Pancreas (tissue), 10 donors: ENCODE data around the gene CDKN2AIPNL. TPM values are rescaled to one million over a fixed set of nuclear protein-coding genes. Genes with fewer than 3 reads are reported as not detected.

ENCODE experiments used
- ATAC-seq, 4 donors: fragments of 200-7000 bp; cut with Tn5 transposase; one replicate each; pipeline versions ENCODE4 v1.8.0 to v1.9.1; 2020; ENCODE audit warnings: mild to moderate bottlenecking in 4 of 4, moderate library complexity in 4 of 4
- DNase-seq, 6 donors: peaks; one replicate each; pipeline ENCODE4 v3.0.0-alpha.2; 2020
- FAIRE-seq: peaks from 2 replicates; lab custom pipeline; 2012; peaks lifted over from hg19 to GRCh38; lab: Jason Lieb, UNC
- H3K27ac ChIP-seq, 4 donors: fragments of 200-600 bp; sonication (generic); 1 replicate in 3 of 4; 2 replicates in 1 of 4; pipeline versions ENCODE4 v1.5.0 to v1.8.0; 2020
- H3K27me3 ChIP-seq, 4 donors: fragments of 200-600 bp; one replicate each; pipeline ENCODE4 v1.8.0; 2021
- H3K36me3 ChIP-seq, 3 donors: fragments of 200-600 bp; sonication (generic) in 1 of 3; one replicate each; pipeline versions ENCODE4 v1.5.0 to v1.8.0; 2020 to 2021
- H3K4me1 ChIP-seq, 3 donors: fragments of 200-600 bp; one replicate each; pipeline ENCODE4 v1.8.0; 2021
- H3K4me3 ChIP-seq, 4 donors: fragments of 200-600 bp; sonication (generic) in 2 of 4; one replicate each; pipeline versions ENCODE4 v1.5.0 to v1.8.0; 2020 to 2021
- H3K9me3 ChIP-seq, 4 donors: fragments of 200-600 bp; one replicate each; pipeline ENCODE4 v1.8.0; 2021
- CTCF ChIP-seq, 4 donors: fragments of 200-600 bp; sonication (generic) in 3 of 4; IDR thresholded peaks; one replicate each; pipeline versions ENCODE4 v1.5.0 to v1.8.0; 2021; ENCODE audit warnings: antibody characterized with exemption in 4 of 4
- WGBS, 2 donors: extraction: QIAGEN DNeasy Blood & Tissue Kit; methylation state at CpG; one replicate each; pipeline ENCODE4 v1.1.7; 2013; 5-methylcytosine and 5-hydroxymethylcytosine counted together
- intact Hi-C, 3 donors: fragments of 100-400 bp; cut with DNase I; formaldehyde crosslinking; loops; one replicate each; pipeline versions ENCODE4 v1.11.1 to v1.14.2; 2022
- polyA plus RNA-seq, 2 donors: library from polyadenylated mRNA; stranded (reverse); fragments of 200-250 nt; gene quantifications; one replicate each; pipeline ENCODE4 v1.2.3, GENCODE V29; 2013
- total RNA-seq, 6 donors: library from RNA; stranded (reverse); fragmentation: NEBNext Ultra II Directional in 4 of 6; extraction: Animal tissue kit (Norgen Biotek cat#: 25700) in 4 of 6; gene quantifications; one replicate each; pipeline versions ENCODE4 v1.2.1 to v1.2.4, GENCODE V29; 2021 to 2023
- donor health status: healthy with polysubstance abuse.
- donor health status: DM: no; HTN: no; CAD: no; lungs with moderate emphysema.
- donor health status: DM: no; HTN: no; CAD: no.
- donor health status: control.
- donor health status: control.
- donor health status: Bipolar disorder and iron deficiency.
- donor health status: DM: yes; HTN: yes; CAD: no.
- donor health status: DM: no; HTN: no; CAD: no.
- donor health status: DM: no; HTN: no; CAD: no.
- donor health status: DM: yes; HTN: yes; CAD: no.

CDKN2AIPNL gene
- total and polyA plus RNA-seq, 8 donors, result 11.9 to 42.5 (median 18.7) TPM

- no peaks in the 10 kb centered on the region for H3K36me3 ChIP-seq
- no peaks in the 10 kb centered on the region for H3K9me3 ChIP-seq
- no peaks in the 10 kb centered on the region for H3K27me3 ChIP-seq
- H3K4me1 ChIP-seq, result peaks cover 27 to 51% (median 45%) of the 10 kb centered on the region in 3 donors
- ATAC-seq (no peak), FAIRE-seq (no peak), DNase-seq (no peak)
- WGBS, 2 donors, result 57 to 59% methylated on average over 2 of the region's 2 CpGs
- no peak overlapping the region for H3K4me3 ChIP-seq
- TF ChIP-seq CTCF (IDR thresholded peaks at IDR 0.05), result no peak
- peak overlapping the region; percentile 54 to 93 (median 78) for H3K27ac ChIP-seq
- intact Hi-C loops, result loop anchor here in 2 of 3 donors (5.0 kb wide), 1 partner anchor 114 kb away; the partner anchor contains the start of gene JADE2 (in 2 of the 2)
Observed at GRCh38 chr5:134413046-134413445, 1.4 kb upstream of the CDKN2AIPNL start.

GRCh38 chr5:134411228-134411545 lies 494 bp downstream of the CDKN2AIPNL start:
- Histone ChIP-seq H3K27ac (peak overlapping the region in 3 of 4 donors; percentile 77 to 93 (median 80)), H3K36me3 (peaks cover 0 to 6% (median 0%) of the 10 kb centered on the region in 3 donors), H3K4me3 (peak overlapping the region; percentile 58 to 90 (median 66)), H3K27me3 (no peaks in the 10 kb centered on the region), H3K9me3 (no peaks in the 10 kb centered on the region), H3K4me1 (peaks cover 22 to 37% (median 32%) of the 10 kb centered on the region in 3 donors)
- ATAC-seq, result no peak
- DNase-seq, result no peak
- WGBS, 2 donors, result 1 to 2% methylated on average over 9 of the region's 9 CpGs
- no peak for FAIRE-seq
- TF ChIP-seq CTCF (IDR thresholded peaks at IDR 0.05), result no peak
- intact Hi-C loops, result loop anchor here in 2 of 3 donors (5.0 kb wide), 1 partner anchor 116 kb away; the partner anchor contains the start of gene JADE2 (in 2 of the 2)

- ATAC-seq (no peak), FAIRE-seq (no peak), DNase-seq (no peak)
- intact Hi-C loops, result loop anchor here in 2 of 3 donors (5.0 kb wide), 1 partner anchor 116 kb away; the partner anchor contains the start of gene JADE2 (in 2 of the 2)
- H3K27me3 ChIP-seq, result no peaks in the 10 kb centered on the region
- H3K4me1 ChIP-seq, result peaks cover 21 to 35% (median 32%) of the 10 kb centered on the region in 3 donors
- H3K27ac ChIP-seq, result no peak overlapping the region
- no peaks in the 10 kb centered on the region for H3K9me3 ChIP-seq
- TF ChIP-seq CTCF (IDR thresholded peaks at IDR 0.05), result no peak
- H3K36me3 ChIP-seq, result peaks cover 0 to 10% (median 0%) of the 10 kb centered on the region in 3 donors
- H3K4me3 ChIP-seq, result peak overlapping the region; percentile 58 to 90 (median 66)
- WGBS, 2 donors, result 49 to 61% methylated on average over 4 of the region's 4 CpGs
Observed at GRCh38 chr5:134410822-134411221, 859 bp downstream of the CDKN2AIPNL start.

GRCh38 chr5:134409321-134409720 lies 2.4 kb downstream of the CDKN2AIPNL start:
- no peak overlapping the region for H3K4me3 ChIP-seq
- WGBS, 2 donors, result 25 to 27% methylated on average over 6 of the region's 6 CpGs
- no peak overlapping the region for H3K27ac ChIP-seq

More at GRCh38 chr5:134409321-134409720, 2.4 kb downstream of the CDKN2AIPNL start:
- peaks cover 0 to 16% (median 0%) of the 10 kb centered on the region in 3 donors for H3K36me3 ChIP-seq
- intact Hi-C loops, result no loop called here
- peaks cover 21 to 29% (median 27%) of the 10 kb centered on the region in 3 donors for H3K4me1 ChIP-seq
- TF ChIP-seq CTCF (IDR thresholded peaks at IDR 0.05), result no peak
- no peaks in the 10 kb centered on the region for H3K27me3 ChIP-seq
- H3K9me3 ChIP-seq, result no peaks in the 10 kb centered on the region
- ATAC-seq (no peak), DNase-seq (no peak), FAIRE-seq (no peak)
